NCI-H1436 (cell line): ENCODE results near the gene CCDC85A.
A peak's percentile ranks its signal among the peaks of the same experiment; 100 is the strongest.

Experiments
- DNase-seq: peaks from one replicate; lab custom pipeline; 2025; lab: John Stamatoyannopoulos, UW

The CCDC85A gene

GRCh38 chr2:56297671-56298070 is 113.9 kb downstream of the CCDC85A start:
- DNase-seq = no peak

- no peak for DNase-seq
Observed at GRCh38 chr2:56299171-56299691, 115.4 kb downstream of the CCDC85A start.

DNA sequence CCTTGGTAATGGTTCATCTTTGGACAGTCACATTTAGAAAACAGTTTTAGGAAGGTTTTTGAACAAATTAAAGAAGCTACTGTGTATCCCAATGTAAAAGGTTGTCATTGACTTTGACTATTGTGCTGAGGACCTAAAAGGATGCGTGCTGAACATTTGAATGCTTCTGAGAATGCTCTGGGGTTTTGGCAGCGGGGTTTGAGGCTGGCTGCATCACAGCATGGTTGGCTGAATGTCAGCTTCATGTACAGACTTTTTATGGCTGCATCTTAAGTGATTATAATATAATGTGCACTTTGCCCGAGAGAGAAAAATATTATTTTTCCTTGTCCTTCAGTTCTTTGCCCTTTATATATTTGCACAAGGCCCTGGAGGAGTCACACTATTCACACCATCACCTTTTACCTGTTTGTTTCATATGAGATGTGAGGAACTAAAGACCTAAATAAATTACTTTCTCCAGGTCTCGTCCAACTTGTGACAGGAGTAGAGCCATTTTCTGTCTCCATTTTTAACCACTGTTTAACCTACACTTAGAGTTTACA is 125.9 kb downstream of the CCDC85A start:
- no peak for DNase-seq

GRCh38 chr2:56313500-56313921 is 129.7 kb downstream of the CCDC85A start:
- DNase-seq = no peak

- no peak for DNase-seq
Observed at GRCh38 chr2:56314371-56314770, 130.6 kb downstream of the CCDC85A start.

- DNase-seq = no peak
Observed at GRCh38 chr2:56314796-56315195, 131.0 kb downstream of the CCDC85A start.

DNA sequence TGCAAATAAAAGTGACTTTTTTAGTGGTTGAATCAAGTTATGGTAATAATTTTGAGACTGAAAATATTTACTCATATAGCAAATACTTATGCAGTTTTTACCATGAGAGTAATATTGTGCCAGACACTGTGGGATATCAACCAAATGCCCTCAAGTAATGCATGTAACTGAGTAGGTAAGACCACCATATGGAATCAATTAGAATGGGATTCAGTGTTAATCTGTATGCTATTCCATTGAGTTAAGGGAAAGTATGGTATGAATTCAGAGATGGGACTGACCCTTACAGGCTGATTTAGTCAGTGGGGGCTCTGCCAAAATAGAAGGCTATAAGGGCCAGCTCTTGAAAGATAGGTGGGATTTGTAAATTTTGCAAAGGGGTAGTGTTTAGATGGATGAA is 131.6 kb downstream of the CCDC85A start:
- DNase-seq = no peak

DNA sequence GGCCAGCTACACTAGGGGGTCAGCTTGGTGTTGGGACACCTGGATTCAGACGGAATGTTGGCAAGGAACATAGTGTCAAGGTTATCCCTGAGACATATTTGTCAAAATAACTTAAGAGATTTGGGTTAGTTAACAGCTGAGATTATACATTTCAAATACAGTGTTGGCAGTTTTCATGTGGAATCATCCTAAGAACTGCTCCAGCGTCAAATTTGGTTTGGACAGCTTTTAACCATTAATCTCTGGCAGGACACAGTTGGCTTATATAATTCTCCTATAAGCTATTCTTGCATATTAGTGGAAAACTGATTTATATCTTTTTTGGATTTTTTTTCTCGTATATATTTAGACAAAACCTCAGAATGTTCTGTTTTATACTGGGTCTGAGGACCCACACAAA is 132.2 kb downstream of the CCDC85A start:
- DNase-seq = no peak

DNA sequence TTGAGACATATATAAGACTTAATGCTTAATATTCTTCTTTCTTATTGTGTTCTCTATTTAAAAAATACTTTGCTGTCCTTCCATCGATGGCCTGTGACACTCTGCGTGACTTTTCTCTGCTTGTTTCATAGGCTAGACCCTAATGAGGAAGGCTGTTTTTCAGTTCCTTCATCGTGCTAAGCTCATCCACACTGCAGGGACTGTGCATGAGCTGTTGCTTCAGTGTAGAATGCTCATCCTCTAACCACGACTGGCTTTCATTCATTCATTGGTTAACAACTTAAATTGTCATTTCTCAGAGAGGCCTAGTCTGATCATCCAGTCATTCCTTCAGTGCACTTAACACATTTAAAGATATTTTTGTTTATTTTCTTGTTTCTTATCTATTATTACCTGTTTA is 134.4 kb downstream of the CCDC85A start:
- no peak for DNase-seq

DNA sequence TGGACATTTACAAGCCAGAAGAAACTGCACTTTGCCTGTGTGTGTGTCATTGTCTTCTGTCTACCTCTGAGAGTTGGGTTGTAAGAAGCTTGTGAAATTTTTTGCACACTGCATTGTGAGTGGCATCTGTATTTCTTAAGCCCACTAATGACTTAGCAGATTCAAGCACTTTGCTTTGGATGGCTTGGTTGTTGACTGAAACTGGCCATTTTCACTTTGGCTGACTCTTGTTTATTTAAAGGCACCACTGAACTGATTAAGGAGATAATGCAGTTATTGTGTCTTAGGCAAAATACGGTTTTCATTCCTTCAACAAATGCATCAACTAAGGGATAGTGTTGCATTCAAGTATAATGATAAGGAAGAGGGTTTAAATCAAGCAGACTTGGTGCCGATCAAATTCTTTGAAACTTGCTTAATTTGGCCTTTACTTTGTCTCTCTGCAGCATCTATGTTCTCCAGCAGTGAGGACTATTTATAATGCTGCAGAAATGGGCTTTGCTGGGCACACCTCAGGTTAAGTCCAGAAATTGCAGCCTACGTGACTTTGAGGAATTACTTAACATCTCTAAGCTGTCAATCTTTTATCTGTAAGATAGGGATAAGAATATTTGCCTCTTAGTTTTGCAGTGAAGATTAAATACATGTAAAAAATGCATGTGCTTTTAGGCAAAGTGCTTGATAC is 142.0 kb downstream of the CCDC85A start:
- no peak for DNase-seq

DNA sequence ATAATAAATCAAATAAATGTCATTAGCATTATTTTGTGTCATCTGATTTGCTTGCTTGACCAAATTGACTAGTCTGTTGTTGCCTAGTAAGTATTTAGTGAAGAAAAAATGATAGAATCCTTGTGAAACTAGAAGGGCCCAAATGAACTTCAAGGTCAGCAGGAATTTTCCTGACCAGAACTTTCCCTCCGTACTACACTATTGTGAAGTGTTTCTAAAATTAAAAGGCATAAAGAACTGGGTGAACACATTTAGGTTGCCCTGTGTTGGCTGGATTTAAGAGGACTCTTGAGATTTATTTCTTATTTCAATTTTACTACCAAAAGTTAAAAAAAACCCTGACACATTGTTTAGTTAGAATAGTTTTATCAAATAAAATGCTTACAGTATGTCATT is 142.6 kb downstream of the CCDC85A start:
- DNase-seq = no peak

DNA sequence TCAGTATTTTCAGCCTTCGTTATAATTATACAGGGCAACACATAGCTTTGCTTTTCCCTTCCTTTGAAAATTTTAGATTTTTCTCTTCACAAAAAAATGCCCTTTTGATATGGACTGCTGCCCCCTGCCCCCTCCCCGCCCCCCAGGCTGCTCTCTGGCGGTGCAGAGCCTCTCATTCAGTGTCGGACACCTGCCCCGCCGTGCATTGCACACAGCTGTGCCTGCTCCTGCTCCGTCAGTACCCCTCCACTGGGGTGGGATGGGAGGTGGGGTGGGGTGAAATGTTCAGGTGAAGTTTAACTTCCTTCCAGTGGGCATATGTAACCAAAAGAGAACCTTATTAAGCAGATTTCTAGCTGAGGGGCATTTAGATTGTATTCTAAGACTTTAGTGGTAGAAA is 148.0 kb downstream of the CCDC85A start:
- no peak for DNase-seq

- DNase-seq = no peak
Observed at GRCh38 chr2:56333812-56334485, 150.2 kb downstream of the CCDC85A start.

GRCh38 chr2:56334622-56335021 is 150.8 kb downstream of the CCDC85A start:
- no peak for DNase-seq

DNA sequence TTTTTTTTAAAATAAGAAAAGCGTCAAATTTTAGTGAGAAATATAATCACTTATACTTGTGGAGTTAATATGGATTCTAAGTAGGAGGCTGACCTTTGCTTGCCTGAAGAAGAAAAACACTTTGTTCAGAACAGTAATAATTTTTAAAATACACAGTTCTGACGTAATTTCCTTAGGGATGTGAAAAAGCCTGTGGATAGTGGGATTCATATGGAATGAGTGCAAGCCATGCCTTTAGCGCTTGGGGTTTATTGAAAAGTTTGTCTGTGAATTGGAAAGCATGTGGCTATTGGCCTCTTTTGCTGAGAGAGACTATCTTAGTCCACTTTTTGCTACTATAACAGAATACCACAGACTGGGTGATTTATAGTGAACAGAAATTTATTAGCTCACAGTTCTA is 151.3 kb downstream of the CCDC85A start:
- DNase-seq = no peak

DNA sequence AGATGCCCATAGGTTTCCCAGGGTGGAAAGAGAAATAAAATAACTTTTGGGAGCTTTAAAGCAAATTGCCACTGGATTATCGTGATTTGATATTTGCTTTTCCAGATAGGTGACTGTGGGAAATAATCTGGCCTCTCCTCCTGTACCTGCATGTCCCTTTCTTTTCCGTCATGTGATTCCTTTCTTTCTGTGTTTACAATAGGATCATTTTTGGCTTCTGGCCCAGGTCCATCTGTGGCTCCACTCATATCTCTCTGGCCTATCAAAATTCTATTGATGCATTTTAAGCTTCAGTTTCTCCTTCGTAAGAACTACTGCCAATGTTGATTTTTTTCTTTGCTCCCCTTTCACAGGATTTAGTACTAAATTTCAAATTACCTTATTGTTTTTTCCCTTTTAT is 153.6 kb downstream of the CCDC85A start:
- DNase-seq = no peak

GRCh38 chr2:56338232-56338631 is 154.4 kb downstream of the CCDC85A start:
- DNase-seq = no peak

DNA sequence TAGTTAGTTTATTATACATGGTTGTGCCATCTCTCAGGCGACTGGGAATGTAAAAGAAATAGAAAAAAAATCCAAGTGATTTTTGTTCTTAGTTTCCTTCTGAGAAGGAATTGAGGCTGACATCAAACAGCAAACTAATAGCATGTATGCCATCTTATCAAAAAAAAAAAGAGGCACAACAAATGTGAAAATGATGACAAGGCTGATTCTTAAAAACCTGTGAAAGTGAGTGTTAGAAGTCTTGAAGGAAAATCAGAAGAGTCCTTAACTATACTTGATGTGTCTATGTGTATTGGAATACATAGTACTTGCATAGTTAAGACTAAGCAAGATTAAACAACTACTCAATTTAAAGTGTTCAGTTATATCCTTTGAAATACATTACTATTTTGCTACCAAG is 161.0 kb downstream of the CCDC85A start:
- no peak for DNase-seq

- no peak for DNase-seq
Observed at GRCh38 chr2:56347881-56348280, 164.1 kb downstream of the CCDC85A start.

- DNase-seq = peak; percentile 29
Observed at GRCh38 chr2:56348392-56349210, 164.8 kb downstream of the CCDC85A start.

- no peak for DNase-seq
Observed at GRCh38 chr2:56357655-56358295, 174.0 kb downstream of the CCDC85A start.

- DNase-seq = no peak
Observed at GRCh38 chr2:56361844-56362243, 178.1 kb downstream of the CCDC85A start.
